A549 (cell line): ENCODE data around the gene INTS6L.

Experiments
- CHD4 ChIP-seq: fragments of 200-600 bp; sonication (generic); IDR thresholded peaks from 2 replicates; pipeline ENCODE4 v1.6.1; 2016; ENCODE audit warnings: antibody characterized with exemption, mild to moderate bottlenecking, borderline replicate concordance
- CTCF ChIP-seq: fragments of >200 bp; sonication (Bioruptor Twin); formaldehyde crosslinking; IDR thresholded peaks from 3 replicates; pipeline ENCODE4 v1.5.1; 2016
- EP300 ChIP-seq, 2 experiments: fragments of >200 bp; sonication (Bioruptor Twin); formaldehyde crosslinking; IDR thresholded peaks; 2 replicates in 1 of 2; 3 replicates in 1 of 2; pipeline ENCODE4 v1.6.1; 2016 to 2017
- FOXS1 ChIP-seq: fragments of 250-450 bp; sonication (Bioruptor Pico); IDR thresholded peaks from 2 replicates; pipeline ENCODE4 v1.5.0; 2020; ENCODE audit warnings: mild to moderate bottlenecking, moderate library complexity
- MAX ChIP-seq: IDR thresholded peaks from 2 replicates; pipeline ENCODE4 v1.6.1; 2012
- MYC ChIP-seq: IDR thresholded peaks from 2 replicates; pipeline ENCODE4 v1.6.1; 2012; ENCODE audit warnings: mild to moderate bottlenecking, inconsistent platforms, low read length, improper control_type of control experiment, borderline replicate concordance
- NFE2L2 ChIP-seq: fragments of 150-350 bp; conservative IDR thresholded peaks from 2 replicates; pipeline ENCODE4 v1.6.1; 2014; ENCODE audit warnings: low read length
- PBX3 ChIP-seq: IDR thresholded peaks from 2 replicates; pipeline ENCODE4 v1.6.1; 2012
- RFX5 ChIP-seq: fragments of 450-650 bp; IDR thresholded peaks from 2 replicates; pipeline ENCODE4 v1.7.1; 2014; ENCODE audit warnings: antibody characterized with exemption, mild to moderate bottlenecking, moderate library complexity
- TF ChIP-seq, protein P1 (sequence below): fragments of 450-650 bp; IDR thresholded peaks from 2 replicates; pipeline ENCODE4 v1.6.1; 2014; ENCODE audit warnings: antibody characterized with exemption

- TF ChIP-seq CTCF (peak; percentile 36), RFX5 (no peak), CHD4 (no peak), FOXS1 (CRISPR knock-in tag) (no peak), EP300 (IDR thresholded peaks at IDR 0.05) (no peak), MAX (no peak), NFE2L2 (no peak), PBX3 (no peak), MYC (no peak)
- TF ChIP-seq, protein P1, sequence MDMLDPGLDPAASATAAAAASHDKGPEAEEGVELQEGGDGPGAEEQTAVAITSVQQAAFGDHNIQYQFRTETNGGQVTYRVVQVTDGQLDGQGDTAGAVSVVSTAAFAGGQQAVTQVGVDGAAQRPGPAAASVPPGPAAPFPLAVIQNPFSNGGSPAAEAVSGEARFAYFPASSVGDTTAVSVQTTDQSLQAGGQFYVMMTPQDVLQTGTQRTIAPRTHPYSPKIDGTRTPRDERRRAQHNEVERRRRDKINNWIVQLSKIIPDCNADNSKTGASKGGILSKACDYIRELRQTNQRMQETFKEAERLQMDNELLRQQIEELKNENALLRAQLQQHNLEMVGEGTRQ: no peak
Observed at GRCh38 chrX:135477576-135477975, 42.9 kb upstream of the INTS6L start.
